ENCODE data around the gene SMS. TPM values are rescaled to one million over a fixed set of nuclear protein-coding genes. Genes with fewer than 3 reads are reported as not detected.
A peak's percentile ranks its signal among the peaks of the same experiment; 100 is the strongest.

SMS gene
- total RNA-seq (10 to 100 TPM; 15.6 to 19.6 TPM), total RNA-seq (26.5 to 37.1 reads per million in 2 donors)

DNA sequence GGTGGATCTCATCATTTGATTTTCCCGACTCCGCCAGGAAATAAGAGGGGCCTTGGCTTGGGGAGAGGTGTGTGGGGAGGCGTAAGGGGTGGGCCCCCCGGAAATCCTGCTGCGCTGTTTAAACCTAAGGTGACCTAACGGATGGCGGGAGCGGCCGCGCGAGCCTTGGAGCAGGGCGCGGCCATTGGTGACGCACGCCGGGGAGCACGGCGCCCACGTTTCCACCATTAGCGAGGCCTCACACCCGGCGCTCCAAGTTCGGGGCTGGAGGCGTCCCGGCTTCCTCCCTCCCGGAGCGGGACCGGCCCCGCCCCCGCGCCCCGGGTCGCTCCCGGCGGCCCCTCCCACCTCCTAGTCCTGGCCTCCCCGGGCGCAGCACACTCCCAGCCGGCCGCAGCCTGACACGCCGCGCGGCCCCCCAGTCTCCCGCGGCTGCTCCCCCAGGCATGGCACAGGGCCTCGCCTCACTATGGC lies at the start of gene SMS:
SMS (plus strand) TSS at position 354 of the 474 bp plus-strand sequence; CDS start at position 470, 116 bp downstream.
- Mint-ChIP-seq H3K27me3 (no peaks in the 10 kb centered on the region), H3K27ac (peak within 1 kb of the TSS; percentile 59), H3K4me1 (peaks cover 12% of the 10 kb centered on the region), H3K36me3 (ENCODE audit: low read depth) (no peaks in the 10 kb centered on the region), H3K4me3 (peak within 1 kb of the TSS; percentile 86)
- no peaks in the 10 kb centered on the region for H3K9me3 ChIP-seq (ENCODE audit: control insufficient read depth, low read length, poor library complexity, severe bottlenecking)
- ATAC-seq (peak; percentile 62), DNase-seq (peak; percentile 10 to 54 (median 48))

DNA sequence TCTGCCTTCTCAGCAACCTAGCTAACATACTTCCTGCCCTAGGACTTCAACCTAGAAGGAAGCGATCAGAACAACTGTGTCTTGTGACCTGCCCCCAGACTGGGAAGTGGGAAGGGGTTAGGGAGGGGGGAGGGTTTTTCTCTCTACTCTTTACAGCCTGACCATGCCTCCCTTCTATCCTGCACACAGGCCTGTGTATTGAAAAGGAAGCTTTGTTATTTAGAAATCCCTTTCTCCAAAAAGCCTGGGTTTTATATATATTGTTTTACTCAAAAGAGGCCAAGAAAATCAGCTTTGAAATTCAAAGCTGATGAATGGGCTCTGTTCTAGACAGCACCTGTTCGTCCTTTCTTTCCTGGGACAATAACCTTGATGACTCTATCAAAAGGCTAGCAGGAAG lies 35.2 kb upstream of the SMS start:
- ATAC-seq (no peak), DNase-seq (no peak)
- H3K4me1 Mint-ChIP-seq: no peaks in the 10 kb centered on the region
- H3K27me3 Mint-ChIP-seq: no peaks in the 10 kb centered on the region
- H3K36me3 Mint-ChIP-seq (ENCODE audit: low read depth): no peaks in the 10 kb centered on the region
- H3K9me3 ChIP-seq (ENCODE audit: control insufficient read depth, low read length, poor library complexity, severe bottlenecking): no peaks in the 10 kb centered on the region
- H3K27ac Mint-ChIP-seq: no peak overlapping the region
- H3K4me3 Mint-ChIP-seq: no peak overlapping the region

DNA sequence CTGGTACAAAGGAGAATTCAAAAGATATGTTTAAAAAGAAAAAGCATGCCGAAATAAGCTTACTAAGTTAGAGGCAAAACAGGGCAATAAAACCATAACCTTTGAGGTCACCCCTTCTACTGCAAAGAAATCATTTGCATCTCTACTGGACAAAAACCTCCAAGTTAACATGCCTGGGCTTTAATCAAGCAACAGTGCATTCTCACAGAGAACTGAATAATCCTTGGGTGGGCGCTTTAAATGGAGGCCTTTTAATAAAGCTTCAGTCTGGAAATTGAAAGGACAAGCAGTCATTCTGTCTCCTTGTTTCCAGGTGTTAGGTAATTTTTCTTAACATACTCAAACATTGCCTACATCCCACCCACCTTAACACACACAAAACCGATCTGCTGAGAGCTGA lies 34.6 kb upstream of the SMS start:
- Mint-ChIP-seq H3K27ac (no peak overlapping the region), H3K36me3 (ENCODE audit: low read depth) (no peaks in the 10 kb centered on the region), H3K4me3 (no peak overlapping the region), H3K4me1 (no peaks in the 10 kb centered on the region), H3K27me3 (no peaks in the 10 kb centered on the region)
- H3K9me3 ChIP-seq (ENCODE audit: control insufficient read depth, low read length, poor library complexity, severe bottlenecking): no peaks in the 10 kb centered on the region
- DNase-seq: no peak
- no peak for ATAC-seq

DNA sequence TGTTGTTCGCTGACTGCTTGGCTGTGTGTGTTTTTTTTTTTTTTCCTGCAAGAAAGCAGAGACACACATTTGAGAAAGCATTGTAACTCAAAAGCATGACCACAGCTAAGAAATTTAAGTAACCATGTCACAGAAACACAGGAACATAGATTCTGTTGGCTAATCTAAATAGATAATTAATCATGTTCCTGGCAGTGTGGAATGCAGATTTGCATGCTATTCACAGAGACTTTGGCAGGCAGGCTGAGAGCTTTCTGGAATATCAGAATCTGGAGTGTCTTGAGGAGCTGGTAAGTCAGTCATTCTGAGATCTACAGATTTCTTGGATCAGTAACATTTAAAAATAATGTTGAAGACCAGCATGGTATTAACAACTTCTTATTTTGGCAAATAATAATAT lies 33.2 kb upstream of the SMS start:
- no peaks in the 10 kb centered on the region for H3K9me3 ChIP-seq (ENCODE audit: control insufficient read depth, low read length, poor library complexity, severe bottlenecking)
- ATAC-seq (no peak), DNase-seq (no peak)
- no peak overlapping the region for H3K4me3 Mint-ChIP-seq
- H3K27ac Mint-ChIP-seq: no peak overlapping the region
- H3K4me1 Mint-ChIP-seq: no peaks in the 10 kb centered on the region
- peaks cover under 1% of the 10 kb centered on the region for H3K36me3 Mint-ChIP-seq (ENCODE audit: low read depth)
- no peaks in the 10 kb centered on the region for H3K27me3 Mint-ChIP-seq

DNA sequence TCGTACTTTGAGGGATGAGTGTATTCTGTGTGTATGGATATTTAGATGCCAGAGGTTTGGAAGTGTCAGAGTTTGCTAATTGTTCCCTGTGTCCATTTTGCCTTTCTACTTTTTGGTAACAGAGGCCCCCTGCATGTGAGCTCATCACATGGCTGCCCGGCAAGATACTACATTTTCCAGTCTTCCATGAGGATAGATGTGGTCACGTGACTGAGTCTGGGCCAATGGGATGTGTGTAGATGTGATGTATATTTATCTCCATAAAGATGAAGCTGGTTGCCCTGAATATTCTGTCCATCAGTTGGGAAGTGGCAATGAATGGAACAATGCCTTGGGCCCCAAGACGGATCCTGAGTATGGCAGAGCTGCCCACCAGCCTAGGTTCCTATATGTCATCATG lies 29.0 kb upstream of the SMS start:
- Mint-ChIP-seq H3K4me3 (no peak overlapping the region), H3K36me3 (ENCODE audit: low read depth) (peaks cover 3% of the 10 kb centered on the region), H3K27me3 (no peaks in the 10 kb centered on the region), H3K27ac (no peak overlapping the region), H3K4me1 (no peaks in the 10 kb centered on the region)
- ATAC-seq: no peak
- H3K9me3 ChIP-seq (ENCODE audit: control insufficient read depth, low read length, poor library complexity, severe bottlenecking): no peaks in the 10 kb centered on the region
- DNase-seq: no peak

DNA sequence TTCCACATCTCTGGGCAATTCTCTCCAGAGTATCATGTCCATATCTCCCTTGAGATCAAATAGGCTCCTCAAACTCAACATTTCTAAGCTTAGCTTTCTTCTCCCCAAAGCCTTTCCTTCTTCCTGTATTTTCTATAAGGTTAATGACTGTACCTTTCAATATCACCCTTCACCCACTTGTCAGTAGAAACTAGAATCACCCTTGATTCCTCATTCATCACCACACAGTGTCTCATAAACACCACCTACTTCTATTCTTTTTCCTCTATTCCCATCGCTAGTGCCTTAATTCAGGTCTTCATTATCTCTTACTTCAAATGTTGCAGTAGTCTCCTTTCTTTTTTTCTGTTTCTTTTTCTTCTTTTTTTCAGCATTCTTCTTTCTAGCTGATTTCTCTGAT lies 28.3 kb upstream of the SMS start:
- ATAC-seq (no peak), DNase-seq (no peak)
- Mint-ChIP-seq H3K36me3 (ENCODE audit: low read depth) (peaks cover 3% of the 10 kb centered on the region), H3K4me3 (peak overlapping the region; percentile 34), H3K4me1 (no peaks in the 10 kb centered on the region), H3K27me3 (no peaks in the 10 kb centered on the region), H3K27ac (no peak overlapping the region)
- no peaks in the 10 kb centered on the region for H3K9me3 ChIP-seq (ENCODE audit: control insufficient read depth, low read length, poor library complexity, severe bottlenecking)

DNA sequence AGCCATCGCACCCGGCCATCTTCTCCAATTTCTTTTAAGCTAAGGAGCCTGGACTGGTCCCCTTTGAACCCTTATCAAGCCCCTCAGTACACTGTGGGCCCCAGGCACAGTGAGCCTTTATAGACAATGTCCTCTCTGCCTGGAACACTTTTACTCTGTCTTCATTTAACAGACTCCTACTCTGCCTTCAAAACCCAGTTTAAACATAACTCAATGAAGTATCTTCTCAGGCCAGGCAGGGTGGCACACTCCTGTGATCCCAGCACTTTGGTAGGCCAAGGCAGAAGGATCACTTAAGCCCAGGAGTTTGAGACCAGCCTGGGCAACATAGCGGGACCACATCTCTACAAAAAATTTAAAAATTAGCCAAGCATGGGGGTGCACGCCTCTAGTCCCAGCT lies 27.5 kb upstream of the SMS start:
- no peaks in the 10 kb centered on the region for H3K9me3 ChIP-seq (ENCODE audit: control insufficient read depth, low read length, poor library complexity, severe bottlenecking)
- Mint-ChIP-seq H3K27me3 (no peaks in the 10 kb centered on the region), H3K4me1 (no peaks in the 10 kb centered on the region), H3K4me3 (no peak overlapping the region), H3K27ac (no peak overlapping the region), H3K36me3 (ENCODE audit: low read depth) (peaks cover 3% of the 10 kb centered on the region)
- no peak for DNase-seq
- ATAC-seq: no peak

DNA sequence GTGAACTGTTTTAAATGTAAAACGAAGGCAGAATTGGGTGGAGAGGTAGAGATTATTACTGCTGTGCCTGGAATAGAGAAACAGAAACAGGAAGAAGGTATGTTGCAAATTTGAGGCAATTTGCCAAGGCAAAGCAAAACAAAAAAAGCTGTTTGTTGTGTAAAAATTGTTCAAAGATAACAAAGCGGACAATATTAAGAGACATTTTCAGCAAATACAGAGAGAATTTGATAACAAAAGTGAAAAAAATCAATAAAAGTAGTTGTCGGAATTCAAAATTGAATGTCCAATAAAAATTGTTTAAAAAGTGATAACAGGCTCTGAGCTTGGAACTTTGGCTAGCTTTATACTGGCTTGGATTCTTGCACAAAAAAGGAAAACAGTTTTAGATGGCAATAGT lies 14.4 kb upstream of the SMS start:
- Mint-ChIP-seq H3K4me3 (no peak overlapping the region), H3K4me1 (no peaks in the 10 kb centered on the region), H3K36me3 (ENCODE audit: low read depth) (peaks cover 4% of the 10 kb centered on the region), H3K27ac (no peak overlapping the region), H3K27me3 (no peaks in the 10 kb centered on the region)
- H3K9me3 ChIP-seq (ENCODE audit: control insufficient read depth, low read length, poor library complexity, severe bottlenecking): no peaks in the 10 kb centered on the region
- ATAC-seq (no peak), DNase-seq (no peak)

DNA sequence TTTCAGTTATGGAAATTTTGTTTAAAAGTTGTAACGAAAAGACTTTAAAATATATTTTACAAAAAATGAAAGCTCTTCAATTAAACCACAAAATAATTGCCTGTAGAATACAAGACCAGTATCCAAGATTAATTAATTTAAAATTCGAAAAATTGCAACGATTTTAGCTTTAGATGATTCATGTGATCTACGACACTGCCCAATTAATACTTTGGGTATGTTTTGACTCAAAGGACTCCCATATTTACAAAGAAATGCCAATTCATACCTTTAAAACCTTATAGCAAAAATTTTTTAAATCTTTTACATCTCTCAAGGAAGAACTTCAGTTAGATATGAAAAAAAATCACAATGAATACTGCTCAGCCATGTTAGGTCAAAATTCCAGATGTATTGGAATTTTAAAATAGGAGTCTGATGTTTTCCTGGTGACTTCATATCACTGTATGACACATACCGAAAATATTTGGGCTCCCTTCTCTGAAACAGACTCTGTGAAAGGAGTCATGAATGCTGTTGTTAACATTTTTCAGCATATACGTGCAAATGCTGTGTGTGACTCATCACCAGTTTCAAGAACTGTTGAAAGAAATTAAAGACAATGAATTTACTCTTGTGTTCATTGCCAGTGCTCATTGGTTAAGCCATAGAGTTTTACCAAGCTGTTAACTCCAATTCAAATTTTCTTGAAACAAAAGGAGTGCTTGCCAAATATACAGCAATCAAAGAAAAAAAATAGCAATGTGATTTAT lies 13.8 kb upstream of the SMS start:
- no peaks in the 10 kb centered on the region for H3K27me3 Mint-ChIP-seq
- no peaks in the 10 kb centered on the region for H3K4me1 Mint-ChIP-seq
- no peak overlapping the region for H3K4me3 Mint-ChIP-seq
- no peaks in the 10 kb centered on the region for H3K9me3 ChIP-seq (ENCODE audit: control insufficient read depth, low read length, poor library complexity, severe bottlenecking)
- peaks cover 4% of the 10 kb centered on the region for H3K36me3 Mint-ChIP-seq (ENCODE audit: low read depth)
- DNase-seq: no peak
- ATAC-seq: no peak
- H3K27ac Mint-ChIP-seq: no peak overlapping the region

DNA sequence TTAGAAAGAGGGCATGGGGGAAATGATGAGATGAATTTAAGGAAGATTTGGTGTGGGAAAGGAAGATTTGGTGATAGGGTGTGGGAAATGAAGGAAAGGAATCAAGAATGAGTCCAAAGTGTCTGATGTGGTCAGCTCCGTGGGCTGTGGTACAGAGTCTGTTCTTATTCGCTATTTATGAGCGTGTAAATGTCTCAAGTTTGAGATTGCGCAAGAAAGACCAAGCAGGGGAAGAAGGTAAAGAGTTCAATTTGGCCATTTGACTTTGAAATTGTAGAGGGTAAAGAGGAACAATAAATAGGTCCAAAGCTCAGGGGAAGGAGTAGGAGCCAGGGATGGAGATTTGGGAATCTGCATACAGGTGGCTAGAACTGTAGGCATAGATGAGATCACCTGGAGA lies 11.3 kb upstream of the SMS start:
- Mint-ChIP-seq H3K4me3 (no peak overlapping the region), H3K36me3 (ENCODE audit: low read depth) (peaks cover 2% of the 10 kb centered on the region), H3K27ac (no peak overlapping the region), H3K27me3 (no peaks in the 10 kb centered on the region), H3K4me1 (no peaks in the 10 kb centered on the region)
- DNase-seq: no peak
- ATAC-seq: no peak
- H3K9me3 ChIP-seq (ENCODE audit: control insufficient read depth, low read length, poor library complexity, severe bottlenecking): no peaks in the 10 kb centered on the region

DNA sequence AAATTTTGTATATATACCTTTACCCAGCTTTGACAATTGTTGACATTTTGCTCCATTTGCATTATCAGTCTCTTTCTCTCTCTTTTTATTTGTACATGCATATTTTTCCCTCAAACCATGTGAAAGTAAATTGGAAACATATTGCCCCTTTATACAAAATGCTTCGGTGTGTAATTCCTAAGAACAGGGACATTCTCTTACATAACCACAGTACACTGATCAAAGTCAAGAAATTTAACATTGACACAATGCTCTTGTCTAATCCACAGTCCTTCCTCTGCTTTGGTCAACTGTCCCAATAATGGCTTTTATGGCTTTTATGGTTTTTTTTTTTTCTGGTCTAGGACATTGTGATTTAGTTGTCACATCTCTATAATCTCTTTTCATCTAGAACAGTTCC lies 9.5 kb upstream of the SMS start:
- H3K27ac Mint-ChIP-seq: no peak overlapping the region
- no peaks in the 10 kb centered on the region for H3K9me3 ChIP-seq (ENCODE audit: control insufficient read depth, low read length, poor library complexity, severe bottlenecking)
- H3K36me3 Mint-ChIP-seq (ENCODE audit: low read depth): peaks cover 2% of the 10 kb centered on the region
- DNase-seq (no peak), ATAC-seq (no peak)
- no peaks in the 10 kb centered on the region for H3K27me3 Mint-ChIP-seq
- H3K4me1 Mint-ChIP-seq: no peaks in the 10 kb centered on the region
- no peak overlapping the region for H3K4me3 Mint-ChIP-seq

DNA sequence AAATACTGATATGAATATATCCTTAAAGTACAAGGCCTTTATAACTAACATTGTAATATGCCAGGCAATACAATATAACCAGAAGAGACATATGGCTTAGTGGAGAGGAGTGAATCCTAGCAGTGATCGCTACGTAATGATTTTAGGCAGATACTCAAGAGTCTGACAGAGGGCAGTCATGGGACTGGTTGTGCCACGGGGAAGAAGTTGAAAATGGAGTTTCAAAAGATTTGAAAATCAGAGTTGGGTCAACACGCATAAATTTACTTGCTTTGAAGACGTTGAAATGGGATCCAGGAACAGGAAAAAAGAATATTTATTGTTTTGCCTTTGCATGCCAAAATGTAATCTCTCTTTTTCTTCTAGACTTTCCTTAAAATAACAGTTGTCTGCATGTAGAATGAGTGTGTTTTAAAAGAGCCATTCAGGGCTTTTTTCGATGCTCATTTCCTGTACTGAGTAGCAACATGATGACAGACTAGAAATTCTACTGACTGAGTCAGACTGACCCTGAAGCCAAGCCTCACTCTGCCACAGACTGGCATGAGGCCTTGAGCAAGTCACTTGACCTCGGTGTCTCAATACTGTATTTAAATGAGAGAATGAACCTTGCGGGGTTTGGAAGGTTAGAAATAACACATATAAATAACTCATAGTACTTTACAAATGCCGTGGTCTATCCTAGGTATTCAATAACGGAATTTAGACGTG lies 8.1 kb upstream of the SMS start:
- ATAC-seq: no peak
- Mint-ChIP-seq H3K4me1 (no peaks in the 10 kb centered on the region), H3K4me3 (no peak overlapping the region), H3K36me3 (ENCODE audit: low read depth) (peaks cover 2% of the 10 kb centered on the region), H3K27ac (no peak overlapping the region), H3K27me3 (no peaks in the 10 kb centered on the region)
- DNase-seq: no peak
- no peaks in the 10 kb centered on the region for H3K9me3 ChIP-seq (ENCODE audit: control insufficient read depth, low read length, poor library complexity, severe bottlenecking)

DNA sequence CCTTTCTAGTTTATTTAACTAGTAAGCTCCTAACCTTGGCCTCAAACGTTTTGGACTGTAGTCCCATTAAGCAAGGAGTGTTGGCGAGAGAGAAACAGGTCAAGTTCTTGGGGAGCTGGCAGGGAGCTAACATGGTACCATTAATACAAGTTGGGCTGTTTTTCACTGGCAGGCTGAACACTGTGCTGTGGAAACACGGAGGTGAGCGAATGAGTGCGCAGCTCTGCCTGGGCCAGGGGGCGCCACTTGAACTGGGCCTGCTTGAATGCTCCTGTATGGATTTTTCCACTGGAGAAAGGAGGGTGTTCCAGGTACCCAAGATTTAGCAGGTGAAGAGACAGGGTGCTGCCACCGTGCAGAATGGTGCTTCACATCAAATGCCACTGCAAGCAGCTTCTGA lies 7.4 kb upstream of the SMS start:
- Mint-ChIP-seq H3K27me3 (no peaks in the 10 kb centered on the region), H3K4me1 (no peaks in the 10 kb centered on the region), H3K27ac (no peak overlapping the region), H3K4me3 (no peak overlapping the region), H3K36me3 (ENCODE audit: low read depth) (peaks cover 2% of the 10 kb centered on the region)
- DNase-seq: no peak
- no peak for ATAC-seq
- no peaks in the 10 kb centered on the region for H3K9me3 ChIP-seq (ENCODE audit: control insufficient read depth, low read length, poor library complexity, severe bottlenecking)

DNA sequence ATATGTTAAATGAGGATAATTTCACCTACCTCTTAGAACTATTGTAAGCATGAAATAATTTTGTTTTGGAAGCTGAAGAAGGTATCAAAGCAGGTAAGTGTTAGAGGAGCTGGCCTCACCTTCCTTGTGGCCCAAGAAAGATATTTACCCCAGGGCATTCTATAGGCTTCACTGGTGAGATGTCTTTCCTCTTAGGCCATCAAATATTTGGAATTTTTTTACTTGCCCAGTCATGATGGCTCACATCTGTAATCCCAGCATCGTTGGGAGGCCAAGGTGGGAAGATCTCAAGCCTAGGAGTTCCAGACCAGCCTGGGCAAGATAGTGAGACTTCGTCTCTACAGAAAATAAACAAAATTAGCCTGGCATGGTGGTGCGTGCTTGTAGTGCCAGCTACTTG lies 6.1 kb upstream of the SMS start:
- Mint-ChIP-seq H3K27ac (no peak overlapping the region), H3K4me1 (peaks cover 2% of the 10 kb centered on the region), H3K27me3 (no peaks in the 10 kb centered on the region)

More for the DNA sequence above, 6.1 kb upstream of the SMS start:
- no peak for DNase-seq
- no peaks in the 10 kb centered on the region for H3K9me3 ChIP-seq (ENCODE audit: control insufficient read depth, low read length, poor library complexity, severe bottlenecking)
- no peak for ATAC-seq
- no peak overlapping the region for H3K4me3 Mint-ChIP-seq
- H3K36me3 Mint-ChIP-seq (ENCODE audit: low read depth): no peaks in the 10 kb centered on the region
